Right lobe of liver (tissue), 6 donors: ENCODE results near the gene CLTA. TPM values are rescaled to one million over a fixed set of nuclear protein-coding genes. Genes with fewer than 3 reads are reported as not detected.
"Not testable (repeated sequence)": the region's sequence is repeated elsewhere in the genome, so short reads cannot be mapped to it uniquely, and the experiment has no call there.

Experiments
- ATAC-seq, 4 donors: fragments of 200-7000 bp; cut with Tn5 transposase; one replicate each; pipeline ENCODE4 v1.9.1; 2020; ENCODE audit warnings: mild to moderate bottlenecking in 4 of 4, moderate library complexity in 4 of 4
- DNase-seq, 3 donors: peaks; one replicate each; pipeline ENCODE4 v3.0.0-alpha.2; 2020
- H3K27ac ChIP-seq, 3 donors: fragments of 200-600 bp; one replicate each; pipeline ENCODE4 v1.8.0; 2022
- H3K27me3 ChIP-seq, 2 donors: fragments of 200-600 bp; one replicate each; pipeline ENCODE4 v1.8.0; 2022
- H3K36me3 ChIP-seq, 4 donors: fragments of 200-600 bp; sonication (generic) in 1 of 4; one replicate each; pipeline versions ENCODE4 v1.5.1 to v1.8.0; 2017 to 2022; ENCODE audit warnings: control low read depth in 1 of 4
- H3K4me1 ChIP-seq, 4 donors: fragments of 200-600 bp; sonication (generic) in 1 of 4; one replicate each; pipeline versions ENCODE4 v1.5.1 to v1.8.0; 2017 to 2022; ENCODE audit warnings: control low read depth in 1 of 4
- H3K4me3 ChIP-seq, 3 donors: fragments of 200-600 bp; one replicate each; pipeline ENCODE4 v1.8.0; 2022
- H3K9me3 ChIP-seq, 4 donors: fragments of 200-600 bp; sonication (generic) in 1 of 4; one replicate each; pipeline versions ENCODE4 v1.5.1 to v1.8.0; 2017 to 2022; ENCODE audit warnings: control low read depth in 1 of 4
- CTCF ChIP-seq, 4 donors: fragments of 200-600 bp in 3 of 4; fragments of 450-650 bp in 1 of 4; IDR thresholded peaks; one replicate each; pipeline versions ENCODE4 v1.5.1 to v1.8.0; 2016 to 2022; ENCODE audit warnings: antibody characterized with exemption in 4 of 4, mild to moderate bottlenecking in 2 of 4
- POLR2A ChIP-seq: fragments of 450-650 bp; IDR thresholded peaks from one replicate; pipeline ENCODE4 v1.6.1; 2017; ENCODE audit warnings: antibody characterized with exemption, mild to moderate bottlenecking
- WGBS: methylation state at CpG from one replicate; pipeline ENCODE4 v1.1.6; 2018; ENCODE audit warnings: low coverage, low lambda C conversion rate; ENCODE audit not compliant: insufficient coverage; ENCODE audit errors: missing lambda C conversion rate; 5-methylcytosine and 5-hydroxymethylcytosine counted together
- intact Hi-C, 2 donors: fragments of 100-400 bp; cut with DNase I; formaldehyde crosslinking; loops; one replicate each; pipeline versions ENCODE4 v1.11.2 to v1.14.1; 2022
- total RNA-seq, 6 experiments: library from RNA; depleted of rRNA in 2 of 6; stranded (reverse); fragments of >200 nt in 2 of 6; fragmentation: NEBNext Ultra II Directional in 3 of 6; extraction: Animal tissue kit (Norgen Biotek cat#: 25700) in 3 of 6; gene quantifications; one replicate each; pipeline versions ENCODE4 v1.1.0 to v1.2.4, GENCODE V29; 2016 to 2023
- donor health status: DM: no; HTN: yes; CAD: no.
- donor health status: DM: no; HTN: no; CAD: no.
- donor health status: DM: no; HTN: no; CAD: no.
- donor health status: DM: no; HTN: yes; CAD: no.
- donor health status: DM: no; HTN: yes; CAD: no.

CLTA gene
- total RNA-seq, 6 experiments from 2014 or later, result 52.3 to 154 (median 72.7) TPM

- H3K27me3 ChIP-seq, result no peaks in the 10 kb centered on the region
- H3K4me3 ChIP-seq, result no peak overlapping the region
- no peak overlapping the region for H3K27ac ChIP-seq
- TF ChIP-seq POLR2A (no peak), CTCF (IDR thresholded peaks at IDR 0.05) (no peak)
- no peaks in the 10 kb centered on the region for H3K9me3 ChIP-seq
- ATAC-seq, result no peak
- no peak for DNase-seq
- H3K36me3 ChIP-seq, result no peaks in the 10 kb centered on the region
- intact Hi-C loops, result no loop called here
- no peaks in the 10 kb centered on the region for H3K4me1 ChIP-seq
- WGBS, result 95% methylated on average over 4 of the region's 6 CpGs
Observed at GRCh38 chr9:36156116-36156515, 34.6 kb upstream of the CLTA start.

DNA sequence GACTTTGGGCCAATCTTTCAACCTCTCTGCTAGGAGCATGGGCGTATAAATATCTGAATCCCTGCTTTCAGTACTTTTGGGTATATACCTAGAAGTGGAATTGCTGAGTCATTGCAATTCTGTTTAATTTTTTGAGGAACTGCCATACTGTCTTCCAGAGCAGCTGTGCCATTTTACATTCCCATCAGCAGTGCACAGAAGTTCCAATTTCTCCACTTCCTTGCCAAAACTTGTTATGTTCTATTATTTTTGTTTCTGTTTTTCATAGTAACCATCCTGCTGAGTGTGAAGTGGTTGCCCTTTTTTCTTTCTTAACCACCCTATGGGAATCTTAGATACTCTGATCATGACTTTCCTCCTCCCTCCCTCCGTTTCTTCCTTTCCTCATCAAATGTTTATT is 32.6 kb upstream of the CLTA start:
- DNase-seq (no peak), ATAC-seq (peak in 1 of 4 donors; percentile 16)
- H3K9me3 ChIP-seq, result no peaks in the 10 kb centered on the region
- intact Hi-C loops, result no loop called here
- H3K27me3 ChIP-seq, result no peaks in the 10 kb centered on the region
- H3K27ac ChIP-seq, result no peak overlapping the region
- TF ChIP-seq POLR2A, result no peak
- TF ChIP-seq CTCF (IDR thresholded peaks at IDR 0.05), result no peak
- no peak overlapping the region for H3K4me3 ChIP-seq
- H3K4me1 ChIP-seq, result no peaks in the 10 kb centered on the region
- no peaks in the 10 kb centered on the region for H3K36me3 ChIP-seq
- 58% methylated on average over 1 of the region's 2 CpGs for WGBS

DNA sequence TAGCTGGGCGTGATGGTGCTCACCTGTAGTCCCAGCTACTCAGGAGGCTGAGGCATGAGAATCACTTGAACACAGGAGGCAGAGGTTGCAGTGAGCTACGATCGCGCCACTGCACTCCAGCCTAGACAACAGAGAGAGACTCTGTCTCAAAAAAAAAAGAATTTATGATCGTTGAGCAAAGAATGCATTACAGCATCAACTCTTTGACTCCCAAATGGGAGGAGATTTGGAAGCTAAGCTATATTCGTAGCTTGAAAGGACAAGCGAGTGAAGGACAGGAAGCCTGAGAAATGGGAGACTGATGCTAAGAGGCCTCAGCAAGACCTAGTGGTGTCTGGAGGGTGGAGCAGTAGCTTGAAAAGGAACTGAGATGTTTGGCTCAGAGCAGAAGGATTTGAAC is 31.8 kb upstream of the CLTA start:
- Histone ChIP-seq H3K27me3 (no peaks in the 10 kb centered on the region), H3K4me3 (no peak overlapping the region), H3K4me1 (no peaks in the 10 kb centered on the region), H3K27ac (no peak overlapping the region), H3K9me3 (no peaks in the 10 kb centered on the region), H3K36me3 (no peaks in the 10 kb centered on the region)
- DNase-seq (no peak), ATAC-seq (no peak)
- intact Hi-C loops, result no loop called here
- TF ChIP-seq POLR2A (no peak), CTCF (IDR thresholded peaks at IDR 0.05) (no peak)
- WGBS, result 71% methylated on average over 7 of the region's 7 CpGs

- ATAC-seq, H3K4me1 ChIP-seq, H3K9me3 ChIP-seq, H3K27me3 ChIP-seq, H3K27ac ChIP-seq, intact Hi-C loops, H3K4me3 ChIP-seq, H3K36me3 ChIP-seq, DNase-seq: not testable (repeated sequence)
- WGBS, result 95% methylated on average over 2 of the region's 4 CpGs
Observed at GRCh38 chr9:36159509-36159908, 31.2 kb upstream of the CLTA start.

GRCh38 chr9:36160126-36160525 is 30.6 kb upstream of the CLTA start:
- H3K4me3 ChIP-seq, H3K9me3 ChIP-seq, intact Hi-C loops, H3K27me3 ChIP-seq, H3K4me1 ChIP-seq, DNase-seq, H3K36me3 ChIP-seq, H3K27ac ChIP-seq, ATAC-seq: not testable (repeated sequence)
- WGBS, result 80% methylated on average over 8 of the region's 11 CpGs

DNA sequence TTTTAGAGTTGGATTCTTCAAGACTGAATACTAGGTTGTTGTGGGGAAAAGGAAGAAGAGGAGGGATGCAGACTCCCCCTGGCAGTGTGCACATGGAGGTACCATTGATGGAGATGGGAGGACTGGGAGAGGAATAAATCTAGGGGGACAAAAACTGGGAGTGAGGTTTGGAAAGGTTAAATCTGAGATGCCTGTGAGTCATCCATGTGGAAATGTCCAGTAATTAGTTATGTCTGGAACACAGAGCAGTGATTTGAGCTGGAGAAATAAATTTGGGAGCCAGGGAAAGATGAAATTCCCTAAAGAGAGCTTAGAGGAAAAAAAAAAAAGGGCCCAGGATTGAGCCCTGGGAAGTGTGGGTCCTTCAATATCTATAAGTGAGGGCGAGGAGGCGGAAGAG is 29.5 kb upstream of the CLTA start:
- no peaks in the 10 kb centered on the region for H3K9me3 ChIP-seq
- no peaks in the 10 kb centered on the region for H3K36me3 ChIP-seq
- 82% methylated on average over 2 of the region's 2 CpGs for WGBS
- DNase-seq (no peak), ATAC-seq (no peak)
- no peak for TF ChIP-seq CTCF (IDR thresholded peaks at IDR 0.05)
- TF ChIP-seq POLR2A, result no peak
- no peaks in the 10 kb centered on the region for H3K4me1 ChIP-seq
- no peak overlapping the region for H3K4me3 ChIP-seq
- H3K27ac ChIP-seq, result no peak overlapping the region
- intact Hi-C loops, result no loop called here
- no peaks in the 10 kb centered on the region for H3K27me3 ChIP-seq
